Hematopoietic multipotent progenitor cell treated with erythropoietin and hydrocortisone succinate and interleukin-3 and kit ligand, for 6 days (in vitro differentiated cells): Measurements from ENCODE around the gene NUAK1.

Source experiments
- DNase-seq: peaks from one replicate; pipeline ENCODE4 v3.0.0-alpha.2; 2015

Gene NUAK1

GRCh38 chr12:106051853-106052531, 86.8 kb downstream of the NUAK1 start:
- DNase-seq: no peak

- no peak for DNase-seq
Observed at GRCh38 chr12:106049546-106049945, 89.2 kb downstream of the NUAK1 start.

- no peak for DNase-seq
Observed at GRCh38 chr12:106049105-106049504, 89.6 kb downstream of the NUAK1 start.

- DNase-seq: no peak
Observed at GRCh38 chr12:106048676-106049075, 90.1 kb downstream of the NUAK1 start.

- DNase-seq: no peak
Observed at GRCh38 chr12:106048016-106048415, 90.7 kb downstream of the NUAK1 start.

- no peak for DNase-seq
Observed at GRCh38 chr12:106046947-106047346, 91.8 kb downstream of the NUAK1 start.

- no peak for DNase-seq
Observed at GRCh38 chr12:106046301-106046846, 92.4 kb downstream of the NUAK1 start.

- DNase-seq: no peak
Observed at GRCh38 chr12:106045251-106045674, 93.5 kb downstream of the NUAK1 start.

GRCh38 chr12:106044773-106045172, 94.0 kb downstream of the NUAK1 start:
- DNase-seq: no peak

- no peak for DNase-seq
Observed at GRCh38 chr12:106042037-106042436, 96.7 kb downstream of the NUAK1 start.

- DNase-seq: no peak
Observed at GRCh38 chr12:106040521-106040920, 98.2 kb downstream of the NUAK1 start.

GRCh38 chr12:106039646-106040404, 98.9 kb downstream of the NUAK1 start:
- no peak for DNase-seq

- no peak for DNase-seq
Observed at GRCh38 chr12:106039242-106039641, 99.5 kb downstream of the NUAK1 start.

- no peak for DNase-seq
Observed at GRCh38 chr12:106037524-106038298, 101.0 kb downstream of the NUAK1 start.

GRCh38 chr12:106035421-106035820, 103.3 kb downstream of the NUAK1 start:
- DNase-seq: no peak

- DNase-seq: no peak
Observed at GRCh38 chr12:106034316-106034715, 104.4 kb downstream of the NUAK1 start.

- DNase-seq: no peak
Observed at GRCh38 chr12:106033161-106033675, 105.5 kb downstream of the NUAK1 start.

- no peak for DNase-seq
Observed at GRCh38 chr12:106032623-106032925, 106.2 kb downstream of the NUAK1 start.

- no peak for DNase-seq
Observed at GRCh38 chr12:106031761-106032622, 106.8 kb downstream of the NUAK1 start.

- no peak for DNase-seq
Observed at GRCh38 chr12:106030210-106031071, 108.3 kb downstream of the NUAK1 start.

GRCh38 chr12:106029532-106029931, 109.2 kb downstream of the NUAK1 start:
- DNase-seq: no peak
